GM19035 (cell line): ENCODE results near the gene SRSF4.
"Not testable (repeated sequence)": the region's sequence is repeated elsewhere in the genome, so short reads cannot be mapped to it uniquely, and the experiment has no call there.

Source experiments
- ATAC-seq: cut with Tn5 transposase; IDR thresholded peaks from one replicate; pipeline ENCODE4 v1.9.1; 2021; ENCODE audit not compliant: unreplicated experiment

SRSF4 gene

DNA sequence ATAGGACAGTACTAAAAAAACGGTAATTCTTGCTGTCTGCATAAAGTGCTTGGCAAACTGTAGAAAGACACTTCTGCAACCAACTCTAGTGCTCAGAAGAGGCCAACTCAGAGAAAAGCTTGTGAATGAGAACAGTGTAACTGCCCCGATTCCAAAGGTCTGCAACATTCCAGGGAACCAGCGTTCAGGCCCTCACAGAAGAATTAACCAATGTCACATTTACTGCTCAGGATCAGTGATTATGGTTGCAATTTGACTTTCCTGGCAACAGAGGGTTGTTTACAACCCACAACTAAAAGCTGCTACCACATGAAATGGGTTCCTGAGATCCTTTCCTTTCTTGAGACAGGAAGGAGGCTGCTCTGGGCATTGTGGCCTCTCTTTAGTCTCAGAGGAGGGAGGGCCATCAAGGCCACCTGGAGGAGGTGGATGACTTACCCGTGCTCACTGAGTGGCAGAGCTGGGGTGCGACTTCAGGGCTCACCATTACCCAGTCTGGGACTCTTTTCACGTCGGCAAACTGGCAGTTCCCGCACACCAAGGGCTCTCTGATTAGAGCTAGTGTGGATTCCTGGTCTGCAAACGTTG, 15.3 kb downstream of the SRSF4 start:
- no peak for ATAC-seq

DNA sequence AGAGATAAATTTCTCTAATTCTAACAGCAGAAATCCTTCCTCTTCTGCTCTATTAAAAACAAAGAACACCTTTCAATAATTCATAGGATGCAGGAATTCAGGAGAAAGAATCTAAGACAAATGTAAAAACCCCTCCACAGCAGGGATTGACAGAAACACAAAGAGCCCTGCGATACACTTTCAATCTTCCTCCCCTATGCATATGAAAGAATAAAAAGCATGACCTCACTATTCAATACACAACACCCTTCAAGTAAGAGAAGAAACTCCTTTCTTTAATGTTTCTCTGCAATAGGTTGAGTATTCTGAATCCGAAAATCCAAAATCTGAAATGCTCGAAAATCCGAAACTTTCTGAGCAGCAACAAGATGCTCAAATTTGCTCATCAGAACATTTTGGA, 17.1 kb downstream of the SRSF4 start:
- no peak for ATAC-seq

DNA sequence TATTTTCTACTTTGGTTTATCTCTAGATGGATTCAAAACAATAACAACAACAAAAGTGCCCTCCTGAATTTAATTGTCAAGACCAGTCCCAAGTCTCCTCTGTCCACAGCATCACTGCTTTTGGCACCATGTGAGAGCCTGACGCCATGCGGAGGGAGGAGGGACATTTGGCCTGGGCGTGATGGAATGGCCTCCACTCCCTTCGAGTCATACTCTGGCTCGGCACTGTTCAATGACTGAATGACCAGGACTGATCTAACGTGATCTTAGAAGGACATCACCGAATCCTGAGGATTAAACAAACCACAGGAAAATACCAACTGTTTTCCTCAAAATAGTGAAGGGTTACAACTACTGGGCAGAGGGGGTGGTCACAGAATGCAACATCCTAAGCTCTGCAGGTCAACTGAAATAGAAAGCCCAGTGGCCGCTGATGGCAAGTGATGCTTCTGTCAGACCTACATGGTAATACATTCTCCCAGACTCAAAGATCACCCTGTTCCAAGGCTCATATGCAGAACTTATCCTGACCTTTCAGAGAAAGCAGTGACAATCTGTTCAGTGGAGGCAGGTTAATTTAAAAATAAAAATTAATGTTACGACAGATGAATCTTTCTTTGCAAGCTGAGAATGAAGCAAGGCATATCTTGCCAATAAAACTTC, 19.1 kb downstream of the SRSF4 start:
- no peak for ATAC-seq

DNA sequence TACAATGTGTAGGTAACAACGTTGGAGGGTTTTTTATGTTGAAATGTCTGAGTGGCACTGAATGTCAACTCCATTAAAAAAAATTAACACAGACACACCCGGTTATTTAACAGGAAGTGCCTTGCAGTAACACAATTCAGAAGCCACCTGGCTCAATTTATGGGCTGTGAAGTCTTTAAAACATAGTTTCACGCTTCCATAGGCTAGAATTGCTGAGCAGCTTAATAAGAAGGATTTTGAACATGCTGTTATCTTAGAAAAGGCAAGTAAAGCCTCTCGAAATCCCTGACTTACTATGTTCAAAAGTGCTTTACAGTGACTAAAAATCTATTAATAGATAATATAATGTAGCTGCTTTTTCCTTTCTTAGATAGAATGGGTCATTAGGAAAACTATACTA, 19.7 kb downstream of the SRSF4 start:
- no peak for ATAC-seq

DNA sequence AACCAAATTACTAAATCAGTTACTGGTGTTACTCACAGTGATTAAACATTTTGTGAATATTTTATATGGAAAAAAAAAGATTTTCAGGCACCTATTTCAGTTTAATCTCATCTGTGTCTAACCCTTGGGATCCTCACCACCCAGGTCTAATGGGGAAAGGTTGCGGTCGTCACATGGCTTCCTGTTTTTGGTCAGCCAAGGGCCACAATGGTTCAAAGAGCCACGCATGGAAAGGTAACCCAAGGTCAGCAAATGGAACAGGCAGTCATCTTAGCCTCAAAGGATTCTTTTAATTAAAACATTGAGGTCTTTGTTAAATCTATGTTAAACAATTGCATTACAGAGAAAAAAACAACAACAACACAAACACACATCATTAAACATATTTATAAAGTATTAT, 21.9 kb downstream of the SRSF4 start:
- ATAC-seq: no peak

DNA sequence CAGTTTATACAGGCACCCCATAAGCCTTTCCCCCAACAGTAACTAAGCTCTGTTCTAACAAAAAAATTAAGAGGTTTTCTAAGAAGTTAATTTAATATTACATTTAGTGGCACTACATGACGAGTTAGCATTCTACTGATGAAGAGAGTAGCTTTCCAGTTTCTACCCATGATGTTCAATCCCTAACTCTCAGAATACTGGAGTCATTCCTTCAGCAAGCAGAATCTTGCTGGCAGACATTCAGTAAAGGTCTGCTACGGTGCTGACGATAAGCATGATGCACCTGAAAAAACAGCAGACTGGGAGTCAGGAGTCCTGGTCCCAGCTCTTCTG, 24.5 kb downstream of the SRSF4 start:
- ATAC-seq: no peak

DNA sequence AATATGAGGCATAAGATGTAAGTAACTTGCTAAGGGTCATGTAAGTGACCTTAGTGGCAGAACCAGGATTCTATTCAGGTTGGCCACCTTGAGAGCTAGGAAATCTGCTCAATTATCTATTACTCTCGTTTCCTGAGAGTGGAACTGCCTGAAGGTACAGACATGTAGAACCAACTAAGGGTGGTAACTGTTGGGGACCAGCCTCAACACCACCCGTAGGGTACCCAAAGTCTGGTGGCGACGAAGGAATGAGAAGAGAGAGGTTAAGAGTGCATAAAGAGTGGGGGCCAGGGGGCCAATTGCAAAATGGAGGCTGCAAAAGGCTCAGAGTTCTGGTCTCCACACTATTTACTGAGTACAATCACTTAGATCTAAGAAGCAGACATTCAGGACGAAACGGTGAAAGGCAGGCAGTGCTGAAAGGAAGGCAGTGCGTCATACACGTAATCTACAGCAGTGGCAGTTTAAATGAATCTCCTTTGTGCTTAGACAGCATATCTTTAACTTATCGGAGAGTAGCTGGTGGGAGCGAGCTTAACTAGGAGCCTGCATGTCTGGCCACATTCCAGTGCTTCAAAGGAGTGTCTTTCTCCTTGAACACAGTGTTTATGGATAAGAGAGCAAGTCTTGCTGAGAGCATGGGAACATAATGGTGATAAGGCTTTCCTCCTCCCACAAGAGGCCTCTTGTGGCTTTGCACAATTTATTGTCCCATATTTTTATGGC, 25.0 kb downstream of the SRSF4 start:
- no peak for ATAC-seq

DNA sequence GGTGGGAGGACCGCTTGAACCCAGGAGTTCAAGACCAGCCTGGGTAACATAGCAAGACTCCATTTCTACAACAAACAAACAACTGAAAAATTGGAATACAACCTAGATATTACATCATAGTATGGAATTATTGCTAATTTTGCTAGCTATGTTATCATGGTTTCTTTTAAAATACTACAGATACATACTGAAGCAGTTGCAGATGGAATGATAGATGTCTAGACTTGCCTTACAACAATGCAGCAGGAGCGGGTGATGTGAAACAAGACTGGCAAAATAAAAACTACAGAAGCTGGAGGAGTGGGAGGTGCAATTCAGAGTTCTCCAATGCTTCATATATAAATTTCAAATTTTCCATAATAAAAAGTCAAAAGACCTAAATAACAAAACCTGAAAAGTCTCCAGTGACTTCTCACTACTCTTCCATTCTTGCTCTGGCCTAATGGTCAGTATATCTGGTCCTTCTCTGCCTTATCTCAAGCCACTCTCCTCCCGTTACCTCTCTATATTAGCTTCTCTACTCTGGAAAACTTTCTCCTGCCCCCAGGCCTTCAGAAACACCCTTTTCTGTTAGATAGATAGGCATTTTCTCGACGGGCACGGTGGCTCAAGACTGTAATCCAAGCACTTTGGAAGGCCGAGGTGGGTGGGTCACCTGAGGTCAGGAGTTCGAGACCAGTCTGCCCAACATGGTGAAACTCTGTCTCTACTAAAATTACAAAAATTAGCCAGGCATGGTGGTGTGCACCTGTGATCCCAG, 29.5 kb downstream of the SRSF4 start:
- no peak for ATAC-seq

DNA sequence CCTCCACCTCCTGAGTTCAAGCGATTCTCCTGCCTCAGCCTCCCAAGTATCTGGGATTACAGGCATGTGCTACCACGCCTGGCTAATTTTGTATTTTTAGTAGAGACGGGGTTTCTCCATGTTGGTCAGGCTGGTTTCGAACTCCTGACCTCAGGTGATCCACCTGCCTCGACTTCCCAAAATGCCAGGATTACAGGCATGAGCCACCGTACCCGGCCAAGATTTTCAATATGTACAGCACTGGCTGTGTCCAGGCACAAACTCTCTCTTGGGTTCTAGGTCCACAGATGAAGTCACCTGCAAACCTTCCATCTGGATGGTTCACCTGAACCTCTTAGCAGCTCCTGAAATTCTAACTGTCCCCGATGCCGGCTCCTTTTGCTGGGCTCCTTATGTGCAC, 31.4 kb downstream of the SRSF4 start:
- not testable (repeated sequence) for ATAC-seq

DNA sequence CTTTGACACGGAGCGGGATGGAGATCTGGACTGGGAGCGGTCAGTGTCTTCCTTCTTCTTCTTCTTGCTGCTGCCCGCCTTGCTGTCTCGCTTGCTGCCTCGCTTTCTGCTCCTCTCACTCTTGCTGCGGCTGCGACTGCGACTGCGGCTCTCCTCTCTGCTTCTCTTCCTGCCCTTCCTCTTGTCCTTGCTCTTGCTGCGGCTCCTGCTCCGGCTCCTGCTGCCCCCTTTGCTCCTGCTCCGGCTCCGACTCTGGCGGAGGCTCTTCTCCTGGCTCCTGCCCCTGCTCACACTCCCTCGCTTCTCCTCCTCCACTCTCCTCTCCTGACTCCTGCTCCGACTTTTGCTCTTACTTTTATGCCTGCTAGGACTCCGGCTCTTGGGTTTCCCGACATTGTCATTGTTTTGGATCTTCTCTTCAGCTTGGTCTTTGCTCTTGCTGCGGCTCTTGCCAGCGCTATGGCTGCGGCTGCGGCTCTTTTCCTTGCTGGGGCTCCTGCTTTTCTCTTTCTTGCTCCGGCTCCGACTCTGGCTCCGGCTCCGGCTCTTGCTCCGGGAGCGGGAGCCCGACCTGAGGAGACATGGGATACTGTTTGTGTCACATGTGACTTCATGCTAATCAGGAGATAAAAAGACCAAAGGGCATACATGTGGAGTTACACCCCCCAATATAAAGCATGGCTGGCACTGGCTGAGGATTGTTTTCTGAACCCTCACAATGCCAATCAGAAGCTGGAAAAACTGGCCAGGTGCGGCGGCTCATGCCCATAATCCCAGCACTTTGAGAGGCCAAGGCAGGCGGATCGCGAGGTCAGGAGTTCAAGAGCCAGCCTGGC, 32.8 kb downstream of the SRSF4 start:
- no peak for ATAC-seq

DNA sequence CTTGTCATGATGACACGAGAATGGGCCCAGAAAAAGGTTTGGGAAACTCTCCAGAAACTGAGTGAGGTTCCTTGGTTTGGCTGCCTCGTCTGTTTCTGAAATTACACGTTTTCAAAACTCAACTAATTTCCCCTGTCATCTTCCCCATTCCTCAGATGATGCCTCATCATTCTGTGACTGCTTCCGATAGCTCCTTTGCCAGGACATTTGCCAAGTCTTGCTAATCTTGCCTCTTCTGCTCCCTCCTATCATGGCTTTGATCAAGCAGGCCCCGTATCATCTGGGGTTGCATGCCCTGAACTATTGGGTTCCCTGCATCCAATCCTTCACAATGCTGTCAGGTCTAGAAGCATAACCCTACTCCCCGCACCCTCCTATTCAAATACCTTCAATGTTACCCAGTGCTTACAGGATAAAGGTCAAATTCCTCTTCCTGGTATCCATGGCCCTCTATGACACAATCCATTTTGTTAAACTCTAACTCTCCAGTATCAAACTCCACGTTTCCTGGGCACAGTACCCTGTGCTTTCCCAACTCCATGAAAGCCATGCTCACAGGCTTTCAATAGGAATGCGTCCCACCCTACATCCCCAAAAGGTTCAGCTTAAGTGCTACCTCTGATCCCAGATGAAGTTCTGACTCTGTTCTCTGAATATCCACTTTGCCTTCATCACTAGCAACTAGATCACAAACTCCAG, 35.8 kb downstream of the SRSF4 start:
- no peak for ATAC-seq

DNA sequence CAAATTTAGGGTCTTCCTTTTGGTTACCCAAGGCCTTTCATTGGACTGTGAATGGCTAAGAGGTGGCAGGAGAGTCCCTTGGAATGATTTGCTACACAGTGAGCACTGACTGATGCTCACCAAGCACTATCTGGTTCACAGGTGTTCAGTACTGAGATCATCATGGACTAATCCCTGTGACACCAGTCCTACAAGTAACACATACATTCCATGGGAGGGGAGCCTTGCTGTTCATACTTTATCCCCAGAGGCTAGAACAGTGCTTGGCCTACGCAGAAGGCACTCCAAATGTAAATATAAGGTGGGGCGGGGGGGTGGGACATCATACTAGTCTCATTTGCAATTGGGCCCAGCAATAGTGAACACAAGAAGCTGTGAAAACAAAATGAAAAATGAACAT, 37.5 kb downstream of the SRSF4 start:
- no peak for ATAC-seq

DNA sequence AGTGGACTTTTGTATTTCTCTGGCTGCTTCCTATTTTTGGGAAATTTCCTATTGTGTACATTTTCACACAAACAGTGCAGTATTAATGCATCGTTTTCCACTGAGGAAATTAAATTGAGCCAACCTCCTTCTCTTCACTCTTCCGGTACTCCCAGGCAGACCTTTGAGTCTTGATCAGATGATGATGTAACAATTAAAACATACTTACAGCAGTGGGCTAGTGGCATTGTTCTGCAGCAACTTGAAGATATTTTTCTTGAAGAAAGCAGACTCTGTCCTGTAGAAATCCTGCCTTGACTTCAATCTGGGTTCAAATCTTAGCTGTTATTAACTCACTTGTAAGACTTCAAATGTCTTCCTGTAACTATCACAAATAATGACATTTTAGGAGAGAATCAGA, 39.0 kb downstream of the SRSF4 start:
- no peak for ATAC-seq

DNA sequence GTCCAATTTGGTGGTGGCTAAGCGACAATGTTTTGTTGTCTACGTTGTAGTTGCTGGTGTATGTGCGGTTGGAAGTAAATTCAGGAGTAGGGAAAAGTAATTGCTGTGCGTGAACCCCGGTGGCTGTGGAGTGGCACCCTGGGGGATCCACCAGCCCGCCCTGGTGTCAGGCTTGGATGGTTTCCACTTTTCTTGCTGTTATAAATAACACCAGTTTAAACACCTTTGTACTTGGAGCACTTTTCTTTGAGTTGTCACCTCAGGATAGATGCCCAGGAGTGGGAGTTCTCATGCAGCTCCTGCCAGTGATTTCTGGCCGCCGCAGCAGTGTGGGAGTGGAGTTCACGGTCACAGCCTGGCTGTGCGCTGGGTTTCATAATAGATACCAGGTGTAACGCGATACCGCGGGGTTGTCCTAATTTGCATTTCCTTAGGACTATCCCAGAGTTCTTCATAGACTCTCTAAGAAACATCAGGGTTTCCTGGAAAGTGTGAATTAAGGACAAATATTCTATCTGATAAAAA, 45.2 kb downstream of the SRSF4 start:
- ATAC-seq: no peak

DNA sequence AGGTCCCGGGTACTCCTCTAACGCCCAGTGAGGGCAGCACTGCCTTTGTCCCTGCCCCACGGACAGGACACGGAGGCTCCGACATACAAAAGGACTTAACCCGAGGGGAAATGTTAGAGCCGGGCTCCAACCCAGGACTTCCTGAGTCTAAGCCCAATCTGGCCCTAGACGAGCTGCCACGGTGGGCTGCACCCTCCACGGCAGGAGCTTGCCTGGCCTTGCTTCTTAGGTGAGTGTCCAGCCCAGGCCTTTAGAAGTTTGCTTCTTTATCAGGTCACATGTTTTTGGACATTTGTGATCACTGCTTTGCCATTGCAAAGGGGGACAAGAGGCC, 47.0 kb downstream of the SRSF4 start:
- ATAC-seq: no peak

DNA sequence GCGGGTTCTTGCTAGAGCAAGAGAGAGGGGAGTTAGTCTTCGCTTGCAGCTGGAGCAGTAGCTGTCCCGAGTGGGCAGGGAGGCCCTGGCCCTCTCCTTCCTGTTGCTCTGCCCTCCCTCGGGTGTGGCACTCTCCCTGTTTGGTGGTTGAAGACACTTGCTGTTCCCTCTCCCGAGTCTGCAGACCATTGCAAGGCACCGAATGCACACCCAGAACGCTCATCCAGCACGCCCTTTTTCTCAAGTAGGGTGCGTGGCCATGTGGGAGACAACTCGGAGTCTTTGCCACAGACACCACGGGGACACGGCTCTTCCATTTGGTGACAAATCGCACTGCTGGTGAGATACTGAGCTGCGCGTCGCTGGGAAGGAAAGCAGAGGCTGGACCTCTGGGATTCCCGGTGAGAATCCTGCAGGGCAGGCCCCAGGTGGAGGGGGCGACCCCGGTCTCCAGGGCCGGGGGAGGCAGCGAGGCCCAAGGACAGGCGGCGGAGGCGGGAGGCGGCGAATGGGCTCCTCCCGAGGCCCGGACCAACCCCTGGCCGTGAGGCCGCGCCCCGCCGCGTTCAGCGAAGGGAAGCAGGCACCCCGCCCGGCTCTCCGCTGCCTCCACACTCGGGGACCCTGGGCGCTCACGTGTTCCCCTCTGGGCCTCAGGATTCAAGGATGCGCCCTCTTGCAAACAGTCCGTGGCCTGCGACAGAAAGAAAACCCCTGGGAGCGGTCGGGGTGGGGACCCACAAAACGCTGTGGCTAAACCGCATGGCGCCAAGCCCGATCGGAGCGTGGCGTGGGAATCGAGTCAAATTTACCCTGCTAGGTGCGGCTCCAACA, 47.6 kb downstream of the SRSF4 start:
- ATAC-seq: no peak

DNA sequence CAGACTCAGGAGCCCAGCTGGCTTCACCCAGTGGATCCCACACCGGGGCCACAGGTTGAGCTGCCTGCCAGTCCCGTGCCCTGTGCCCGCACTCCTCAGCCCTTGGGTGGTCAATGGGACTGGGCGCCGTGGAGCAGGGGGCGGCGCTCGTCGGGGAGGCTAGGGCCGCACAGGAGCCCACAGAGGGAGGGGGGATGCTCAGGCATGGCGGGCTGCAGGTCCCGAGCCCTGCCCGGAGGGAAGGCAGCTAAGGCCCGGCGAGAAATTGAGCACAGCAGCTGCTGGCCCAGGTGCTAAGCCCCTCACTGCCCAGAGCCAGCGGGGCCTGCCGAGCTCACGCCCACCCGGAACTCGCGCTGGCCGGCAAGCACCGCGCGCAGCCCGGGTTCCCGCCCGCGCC, 50.6 kb downstream of the SRSF4 start:
- ATAC-seq: not testable (repeated sequence)

DNA sequence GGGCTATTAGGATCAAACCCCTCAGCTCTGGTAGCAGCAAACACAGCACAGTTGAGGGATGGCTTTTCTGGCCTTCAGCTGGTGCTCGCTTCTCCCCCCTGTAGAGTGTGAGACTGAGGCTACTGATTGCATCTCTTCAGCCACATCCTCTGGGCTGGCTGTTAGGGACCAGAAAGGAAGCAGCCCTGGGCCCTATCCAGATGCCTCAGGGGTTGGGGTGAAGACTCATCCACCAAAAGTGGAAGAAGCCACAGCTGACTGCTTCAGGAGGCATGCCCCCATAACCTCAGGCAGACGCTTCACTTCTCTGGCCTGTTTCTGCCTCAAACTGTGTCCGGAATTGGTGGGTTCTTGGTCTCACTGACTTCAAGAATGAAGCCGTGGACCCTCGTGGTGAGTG, 51.8 kb downstream of the SRSF4 start:
- ATAC-seq: no peak

DNA sequence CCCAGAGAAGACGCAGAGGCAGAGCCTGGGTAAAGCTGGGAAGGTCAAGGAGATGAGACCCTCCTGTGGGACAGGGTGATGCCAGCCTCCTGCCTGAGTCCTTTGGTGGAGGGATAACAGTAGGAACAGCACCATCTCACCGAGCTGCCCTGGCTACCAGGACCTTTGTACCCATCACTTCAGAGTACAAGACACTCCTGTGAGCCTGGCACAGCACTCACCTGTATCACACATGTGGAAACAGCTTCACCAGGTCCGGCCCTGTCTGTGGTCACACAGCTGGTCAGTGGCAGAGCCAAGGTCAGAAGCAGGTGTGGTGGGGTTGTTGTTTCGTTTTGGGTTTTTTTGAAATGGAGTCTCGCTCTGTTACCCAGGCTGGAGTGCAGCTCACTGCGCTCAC, 53.0 kb downstream of the SRSF4 start:
- ATAC-seq: no peak
